Measurements from ENCODE around the gene ALOX12.
"Not testable (repeated sequence)": the region's sequence is repeated elsewhere in the genome, so short reads cannot be mapped to it uniquely, and the experiment has no call there.

Gene ALOX12

DNA sequence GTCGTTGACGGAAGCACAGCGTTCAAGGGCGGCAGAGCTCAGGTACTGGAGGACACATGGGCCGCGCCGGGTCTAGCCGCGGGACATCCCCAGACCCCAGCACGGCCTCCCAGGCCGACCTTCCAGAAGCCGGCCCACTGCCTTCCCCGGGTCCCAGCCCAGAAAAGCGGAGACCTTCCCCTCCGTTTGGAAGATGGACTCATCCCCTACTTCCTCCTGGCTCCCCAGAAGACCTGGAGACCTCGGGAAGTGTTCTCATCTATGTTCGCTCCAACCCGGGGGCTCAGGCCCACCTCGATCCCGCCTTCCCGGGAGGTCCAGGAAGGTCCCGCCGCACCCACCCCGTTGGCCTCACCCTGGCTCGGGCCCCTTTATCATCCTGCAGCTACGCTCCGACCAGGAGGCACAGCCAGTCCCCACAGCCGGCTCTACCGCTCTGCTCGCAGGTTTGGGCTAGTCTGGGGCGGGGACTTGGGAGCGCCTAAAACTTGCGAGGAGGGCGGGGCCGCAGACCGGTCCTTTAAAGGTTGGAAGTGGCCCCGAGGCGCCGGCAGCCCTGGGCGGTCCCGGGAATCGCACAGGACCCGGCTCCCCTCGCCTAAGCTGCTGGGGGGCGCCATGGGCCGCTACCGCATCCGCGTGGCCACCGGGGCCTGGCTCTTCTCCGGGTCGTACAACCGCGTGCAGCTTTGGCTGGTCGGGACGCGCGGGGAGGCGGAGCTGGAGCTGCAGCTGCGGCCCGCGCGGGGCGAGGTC lies at the start of gene ALOX12:
Gene ALOX12, plus strand, starts transcription at position 550 of the 756 bp plus-strand sequence. Its CDS starts 69 bp downstream, at position 619.
- DNase-seq, result no peak

GRCh38 chr17:6947745-6948144 lies 48.1 kb upstream of the ALOX12 start:
- no peak for DNase-seq

DNA sequence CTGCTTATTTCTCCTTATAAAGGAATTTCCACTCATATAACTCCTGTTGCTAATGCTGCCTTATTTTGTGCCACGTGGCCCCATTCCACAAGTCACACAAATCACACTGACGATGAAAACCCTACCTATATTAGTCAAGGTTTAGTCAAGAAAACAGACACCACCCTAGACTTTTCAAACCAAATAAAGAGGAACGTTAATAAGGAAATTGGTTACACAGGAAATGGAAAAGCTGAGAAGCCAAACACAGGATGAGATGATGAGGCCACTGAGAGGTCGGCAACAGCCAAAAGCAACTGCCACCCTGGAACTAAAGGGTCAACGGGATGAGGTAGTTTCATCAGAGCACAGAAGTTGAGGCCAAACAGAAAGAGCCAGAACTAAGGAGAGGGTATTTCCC lies 47.3 kb upstream of the ALOX12 start:
- no peak for DNase-seq

DNA sequence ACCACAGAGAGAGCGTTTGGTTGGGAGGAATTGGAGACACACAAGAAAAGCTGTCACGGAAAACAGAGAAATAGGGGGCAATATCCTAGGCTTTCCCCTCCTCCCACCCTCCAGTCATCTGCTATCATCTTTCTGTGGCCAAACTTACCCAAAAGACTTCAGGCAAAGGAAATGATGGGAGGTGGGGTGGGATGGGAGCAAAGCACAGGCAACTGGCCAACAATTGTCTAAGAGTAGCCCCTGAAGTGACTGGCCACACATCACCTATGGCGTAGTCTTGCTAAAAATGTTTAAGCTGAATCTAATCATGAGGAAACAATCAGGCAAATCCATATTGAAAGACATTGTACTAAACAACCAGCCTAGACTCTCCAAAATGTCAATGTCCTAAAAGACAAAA lies 46.9 kb upstream of the ALOX12 start:
- DNase-seq, result no peak

DNA sequence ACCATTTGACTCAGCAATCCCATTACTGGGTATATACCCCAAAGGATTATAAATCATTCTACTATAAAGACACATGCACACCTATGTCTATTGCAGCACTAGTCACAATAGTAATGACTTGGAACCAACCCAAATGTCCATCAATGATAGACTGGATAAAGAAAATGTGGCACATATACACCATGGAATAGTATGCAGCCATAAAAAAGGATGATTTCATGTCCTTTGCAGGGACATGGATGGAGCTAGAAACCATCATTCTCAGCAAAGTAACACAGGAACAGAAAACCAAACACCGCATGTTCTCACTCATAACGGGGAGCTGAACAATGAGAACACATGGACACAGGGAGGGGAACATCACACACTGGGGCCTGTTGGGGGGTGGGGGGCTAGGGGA lies 44.9 kb upstream of the ALOX12 start:
- DNase-seq, result not testable (repeated sequence)

- DNase-seq, result no peak
These were observed 42.2 kb upstream of the ALOX12 start for GRCh38 chr17:6953689-6954088.

- DNase-seq, result no peak
These were observed 36.1 kb upstream of the ALOX12 start for GRCh38 chr17:6959700-6960099.

- peak in 1 of 2 experiments; percentile 20 for DNase-seq
These were observed 26.5 kb upstream of the ALOX12 start for GRCh38 chr17:6969323-6969726.

DNA sequence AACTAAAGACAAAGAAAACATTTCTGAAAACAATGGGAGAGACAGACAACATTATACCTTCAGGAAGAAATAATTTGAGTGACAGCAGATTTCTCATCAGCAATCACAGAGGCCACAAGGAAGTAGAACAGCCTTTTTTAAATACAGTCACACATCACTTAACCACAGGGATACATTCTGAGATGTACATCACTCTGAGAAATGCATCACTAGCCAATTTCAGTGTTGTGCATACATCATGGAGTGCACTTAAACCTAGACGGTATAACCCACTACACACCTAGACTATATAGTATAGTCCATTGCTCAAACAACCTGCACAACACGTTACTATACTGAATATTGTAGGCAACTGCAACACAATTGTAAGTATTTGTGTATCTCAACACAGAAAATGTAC lies 24.9 kb upstream of the ALOX12 start:
- no peak for DNase-seq

GRCh38 chr17:6979440-6979839 lies 16.4 kb upstream of the ALOX12 start:
- DNase-seq, result not testable (repeated sequence)

DNA sequence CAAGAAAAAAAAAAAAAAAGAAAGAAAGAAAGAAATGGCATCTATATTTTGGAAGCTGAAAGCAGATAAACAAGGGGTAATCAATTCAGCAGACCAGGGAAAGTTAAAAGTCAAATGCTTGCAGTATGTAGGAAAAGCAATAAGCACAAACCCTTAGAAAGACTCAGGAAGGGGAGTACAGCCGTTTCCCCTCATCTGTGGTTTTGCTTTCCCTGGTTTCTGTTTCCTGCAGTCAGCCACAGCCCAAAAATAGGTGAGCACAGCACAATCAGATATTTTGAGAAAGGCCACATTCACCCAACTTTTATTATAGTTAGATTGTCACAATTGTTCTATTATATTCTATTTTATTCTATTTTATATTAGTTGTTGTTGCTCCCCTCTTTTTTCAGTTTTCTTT lies 14.4 kb upstream of the ALOX12 start:
- DNase-seq, result no peak

DNA sequence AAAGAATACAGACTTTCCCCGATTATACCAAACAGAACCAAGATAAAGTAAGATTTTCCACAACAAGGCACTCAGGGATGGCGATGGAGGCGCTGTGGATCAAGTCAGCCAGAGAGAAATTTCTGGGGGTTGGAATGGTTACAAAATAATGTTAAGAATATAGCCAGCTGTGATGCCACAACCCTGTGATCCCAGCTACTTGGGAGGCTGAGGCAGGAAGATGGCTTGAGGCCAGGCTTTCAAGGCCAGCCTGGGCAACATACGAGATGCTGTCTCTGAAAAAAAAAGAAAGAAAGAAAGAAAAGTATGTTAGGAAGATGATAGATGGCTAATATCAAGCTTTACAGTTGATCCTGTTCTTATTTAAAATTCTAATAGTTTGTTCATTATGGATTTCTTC lies 10.6 kb upstream of the ALOX12 start:
- DNase-seq, result no peak

GRCh38 chr17:6986676-6987075 lies 9.2 kb upstream of the ALOX12 start:
- no peak for DNase-seq

DNA sequence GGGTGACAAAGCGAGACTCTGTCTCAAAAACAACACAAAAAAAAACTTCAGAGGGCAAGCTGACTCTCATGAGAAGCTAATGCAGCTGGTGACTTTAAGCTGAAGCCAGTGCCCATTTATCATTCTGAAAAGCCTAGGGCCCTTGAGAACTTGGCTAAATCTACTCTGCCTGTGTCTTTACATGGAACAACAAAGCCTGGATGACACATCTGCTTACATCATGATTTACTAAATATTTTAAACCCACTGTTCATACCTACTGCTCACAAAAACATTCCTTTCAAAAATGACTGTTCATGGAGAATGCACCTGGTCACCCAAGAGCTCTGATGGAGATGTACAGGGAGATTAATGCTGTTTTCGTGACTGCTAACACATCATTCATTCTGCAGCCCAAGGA lies 6.1 kb upstream of the ALOX12 start:
- peak in 1 of 2 experiments; percentile 35 for DNase-seq

- not testable (repeated sequence) for DNase-seq
These were observed 2.2 kb upstream of the ALOX12 start for GRCh38 chr17:6993613-6994056.

GRCh38 chr17:6994118-6994598 lies 1.7 kb upstream of the ALOX12 start:
- no peak for DNase-seq

GRCh38 chr17:6994666-6995256 lies 1.1 kb upstream of the ALOX12 start:
- DNase-seq, result no peak

DNA sequence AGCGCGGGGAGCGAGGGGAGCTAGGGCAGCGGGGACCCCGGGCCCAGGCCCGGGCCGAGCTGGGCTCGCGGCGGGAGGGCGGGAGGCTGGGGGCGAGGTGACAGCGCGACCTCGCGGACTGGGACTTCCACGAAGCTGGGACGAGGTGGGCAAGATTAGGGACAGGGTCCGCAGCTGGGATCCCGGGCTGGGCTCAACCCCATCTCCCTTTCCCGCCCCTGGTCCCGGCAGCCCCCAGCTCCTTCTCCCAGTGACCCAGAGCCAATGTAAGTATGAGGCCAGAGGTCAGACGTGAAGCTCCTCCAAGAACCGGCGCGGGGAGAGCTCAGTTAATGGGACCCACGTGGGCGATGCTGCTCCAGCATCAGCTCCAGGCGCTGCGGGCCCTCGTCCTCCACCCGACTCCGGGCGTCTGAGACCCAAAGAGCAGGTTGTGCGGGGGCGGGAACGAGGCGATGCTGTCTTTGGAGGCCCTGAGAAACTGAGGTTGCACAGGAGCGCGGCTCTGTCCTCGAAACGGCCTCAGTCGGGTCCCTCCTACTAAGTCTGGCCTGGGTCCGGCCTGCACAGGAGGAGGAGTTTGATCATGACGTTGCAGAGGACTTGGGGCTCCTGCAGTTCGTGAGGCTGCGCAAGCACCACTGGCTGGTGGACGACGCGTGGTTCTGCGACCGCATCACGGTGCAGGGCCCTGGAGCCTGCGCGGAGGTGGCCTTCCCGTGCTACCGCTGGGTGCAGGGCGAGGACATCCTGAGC lies 585 bp downstream of the ALOX12 start:
- DNase-seq, result no peak

DNA sequence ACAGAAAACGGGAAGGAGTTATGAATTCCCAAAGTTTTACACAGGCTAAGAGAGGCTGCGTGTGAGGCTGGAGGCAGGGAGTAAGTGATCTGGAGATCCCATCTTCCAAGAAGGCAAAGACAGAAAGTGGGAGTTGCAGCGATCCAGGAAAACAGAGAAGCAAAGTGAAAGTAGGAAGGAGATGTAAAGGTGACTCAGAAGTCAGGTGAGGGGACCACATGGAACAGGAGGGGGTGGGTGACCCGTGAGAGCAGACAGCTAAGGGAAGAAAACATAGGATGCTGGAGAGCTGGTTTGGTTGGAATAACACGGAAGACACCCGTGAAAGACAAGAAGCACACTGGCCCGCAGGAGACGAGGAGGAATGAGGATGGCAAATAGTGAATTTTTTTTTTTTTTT lies 1.3 kb downstream of the ALOX12 start:
- no peak for DNase-seq

DNA sequence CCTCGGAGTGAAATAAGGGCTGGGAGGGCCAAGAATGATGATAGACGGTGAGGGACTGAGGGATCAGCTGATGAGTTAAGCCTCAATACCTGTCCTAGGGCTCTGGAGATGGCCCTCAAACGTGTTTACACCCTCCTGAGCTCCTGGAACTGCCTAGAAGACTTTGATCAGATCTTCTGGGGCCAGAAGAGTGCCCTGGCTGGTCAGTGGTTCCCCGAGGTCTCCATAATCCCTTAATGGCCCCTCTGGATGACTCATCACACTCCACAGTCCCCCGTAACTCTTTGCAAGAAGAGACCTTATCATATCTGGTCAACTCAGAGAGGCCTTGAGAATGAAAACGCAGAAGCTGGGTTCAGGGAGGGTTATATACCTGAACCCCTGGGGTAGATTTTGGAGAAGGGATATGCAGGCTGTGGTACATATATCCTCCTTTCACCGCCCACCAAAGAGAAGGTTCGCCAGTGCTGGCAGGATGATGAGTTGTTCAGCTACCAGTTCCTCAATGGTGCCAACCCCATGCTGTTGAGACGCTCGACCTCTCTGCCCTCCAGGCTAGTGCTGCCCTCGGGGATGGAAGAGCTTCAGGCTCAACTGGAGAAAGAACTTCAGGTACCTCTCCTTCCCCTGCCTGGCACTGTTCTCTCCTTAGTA lies 3.1 kb downstream of the ALOX12 start:
- DNase-seq, result no peak

- DNase-seq, result no peak
These were observed 5.6 kb downstream of the ALOX12 start for GRCh38 chr17:7001318-7001961.

GRCh38 chr17:7002288-7003047 lies 6.6 kb downstream of the ALOX12 start:
- DNase-seq, result no peak
